ENCODE results near the gene PPP1R16B.
"Not testable (repeated sequence)": the region's sequence is repeated elsewhere in the genome, so short reads cannot be mapped to it uniquely, and the experiment has no call there.

Gene PPP1R16B

DNA sequence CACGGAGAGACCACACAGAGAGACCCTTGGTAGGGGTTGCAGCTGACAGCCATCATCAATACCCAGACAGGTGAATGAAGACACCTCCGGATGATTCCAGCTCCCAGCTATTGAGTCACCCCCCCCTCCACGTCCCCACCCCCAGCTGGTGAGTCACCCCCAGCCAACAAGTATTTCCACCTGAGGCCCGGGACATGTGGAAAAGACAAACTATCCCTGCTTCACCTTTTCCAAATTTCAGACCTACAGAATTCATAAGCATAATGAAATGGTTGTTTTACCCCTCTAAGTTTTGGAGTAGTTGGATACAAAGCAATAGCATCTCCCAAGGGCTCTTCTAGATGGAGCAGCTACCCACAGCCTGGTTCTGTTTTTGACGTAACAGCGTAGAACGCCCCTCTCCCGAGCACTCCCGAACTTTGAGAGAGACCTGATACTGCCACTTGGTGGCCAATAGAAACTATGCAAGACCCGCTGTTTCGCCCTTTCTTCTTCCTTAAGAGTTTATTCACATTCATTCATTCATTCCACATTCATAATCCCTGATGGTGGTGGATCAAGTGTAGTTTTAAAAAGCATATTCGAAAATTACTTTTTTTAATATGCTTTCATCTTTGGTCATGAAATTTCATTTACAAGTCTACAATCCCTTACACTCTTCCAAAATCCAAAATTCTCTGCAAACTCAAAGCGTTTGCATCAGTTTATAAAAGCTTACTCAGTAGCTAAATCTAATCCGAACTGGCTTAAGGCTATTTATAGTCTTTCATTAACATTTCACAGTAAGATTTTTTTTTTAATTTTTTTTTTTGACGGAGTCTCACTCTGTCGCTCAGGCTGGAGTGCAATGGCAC is 15.1 kb upstream of the PPP1R16B start:
- no peak overlapping the region for H3K27ac ChIP-seq
- CTCF ChIA-PET = interaction anchor here (0.6 to 1.8 kb wide), 16 partner anchors 8 to 141 kb away, joined by 3 to 5 read pairs (median 3); no protein-coding TSS in a partner anchor
- peak; percentile 96 for DNase-seq (ENCODE audit: low spot score)
- TF ChIP-seq, protein P1, sequence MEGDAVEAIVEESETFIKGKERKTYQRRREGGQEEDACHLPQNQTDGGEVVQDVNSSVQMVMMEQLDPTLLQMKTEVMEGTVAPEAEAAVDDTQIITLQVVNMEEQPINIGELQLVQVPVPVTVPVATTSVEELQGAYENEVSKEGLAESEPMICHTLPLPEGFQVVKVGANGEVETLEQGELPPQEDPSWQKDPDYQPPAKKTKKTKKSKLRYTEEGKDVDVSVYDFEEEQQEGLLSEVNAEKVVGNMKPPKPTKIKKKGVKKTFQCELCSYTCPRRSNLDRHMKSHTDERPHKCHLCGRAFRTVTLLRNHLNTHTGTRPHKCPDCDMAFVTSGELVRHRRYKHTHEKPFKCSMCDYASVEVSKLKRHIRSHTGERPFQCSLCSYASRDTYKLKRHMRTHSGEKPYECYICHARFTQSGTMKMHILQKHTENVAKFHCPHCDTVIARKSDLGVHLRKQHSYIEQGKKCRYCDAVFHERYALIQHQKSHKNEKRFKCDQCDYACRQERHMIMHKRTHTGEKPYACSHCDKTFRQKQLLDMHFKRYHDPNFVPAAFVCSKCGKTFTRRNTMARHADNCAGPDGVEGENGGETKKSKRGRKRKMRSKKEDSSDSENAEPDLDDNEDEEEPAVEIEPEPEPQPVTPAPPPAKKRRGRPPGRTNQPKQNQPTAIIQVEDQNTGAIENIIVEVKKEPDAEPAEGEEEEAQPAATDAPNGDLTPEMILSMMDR (conservative IDR thresholded peaks at IDR 0.05; ENCODE audit: low read depth) = no peak; the same call in none of the 2 replicates
- POLR2A ChIA-PET (ENCODE audit: low non-redundant PET) = interaction anchor here (0.6 kb wide), 2 partner anchors 28 to 171 kb away, joined by 3 to 9 read pairs; no protein-coding TSS in a partner anchor

DNA sequence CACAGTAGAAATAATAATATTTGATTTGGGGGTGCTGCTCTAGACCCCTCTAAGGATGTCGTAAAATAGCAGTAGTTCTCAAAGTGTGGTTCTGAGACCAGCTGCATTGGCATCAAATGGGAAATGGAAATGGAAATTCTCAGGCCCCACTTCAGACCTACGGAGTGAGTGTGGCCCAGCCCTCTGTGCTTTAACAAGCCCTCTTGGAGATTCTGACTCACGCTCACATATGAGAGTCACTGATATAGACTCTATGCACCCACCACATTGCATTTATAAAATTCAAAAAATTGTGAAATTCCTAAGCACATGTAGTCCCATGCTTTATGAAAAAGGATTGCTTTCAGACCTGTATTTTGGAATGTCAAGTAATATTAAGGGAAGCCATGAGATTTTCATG is 14.2 kb upstream of the PPP1R16B start:
- TF ChIP-seq, protein P1 (conservative IDR thresholded peaks at IDR 0.05; ENCODE audit: low read depth) = no peak
- CTCF ChIA-PET = interaction anchor here (0.5 to 1.8 kb wide), 4 partner anchors 68 to 939 kb away, joined by 3 to 5 read pairs (median 4); no protein-coding TSS in a partner anchor
- POLR2A ChIA-PET (ENCODE audit: low non-redundant PET) = no interaction called here
- no peak overlapping the region for H3K27ac ChIP-seq
- DNase-seq (ENCODE audit: low spot score) = no peak

DNA sequence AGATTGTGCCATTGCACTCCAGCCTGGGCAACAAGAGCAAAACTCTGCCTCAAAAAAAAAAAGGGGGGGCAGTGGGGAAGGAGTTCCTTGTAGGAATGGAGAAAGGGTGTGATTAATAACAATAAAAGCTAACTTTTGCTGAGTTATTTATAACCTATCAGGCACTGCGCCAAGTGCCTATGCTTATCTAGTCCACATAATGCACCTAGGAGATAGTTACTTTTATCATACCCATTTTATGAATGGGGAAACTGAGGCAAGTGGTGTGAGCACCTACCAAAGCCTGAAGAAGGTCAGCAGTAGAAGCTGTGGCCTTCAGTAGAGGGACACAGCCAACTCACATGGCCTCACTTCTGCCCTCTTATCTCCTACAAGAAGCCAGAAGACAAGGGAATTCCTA is 13.6 kb upstream of the PPP1R16B start:
- no peak overlapping the region for H3K27ac ChIP-seq
- ChIA-PET POLR2A (ENCODE audit: low non-redundant PET) (no interaction called here), CTCF (interaction anchor here (0.5 kb wide), 1 partner anchor 939 kb away, joined by 4 read pairs; no protein-coding TSS in a partner anchor)
- DNase-seq (ENCODE audit: low spot score) = no peak
- TF ChIP-seq, protein P1 (conservative IDR thresholded peaks at IDR 0.05; ENCODE audit: low read depth) = no peak

DNA sequence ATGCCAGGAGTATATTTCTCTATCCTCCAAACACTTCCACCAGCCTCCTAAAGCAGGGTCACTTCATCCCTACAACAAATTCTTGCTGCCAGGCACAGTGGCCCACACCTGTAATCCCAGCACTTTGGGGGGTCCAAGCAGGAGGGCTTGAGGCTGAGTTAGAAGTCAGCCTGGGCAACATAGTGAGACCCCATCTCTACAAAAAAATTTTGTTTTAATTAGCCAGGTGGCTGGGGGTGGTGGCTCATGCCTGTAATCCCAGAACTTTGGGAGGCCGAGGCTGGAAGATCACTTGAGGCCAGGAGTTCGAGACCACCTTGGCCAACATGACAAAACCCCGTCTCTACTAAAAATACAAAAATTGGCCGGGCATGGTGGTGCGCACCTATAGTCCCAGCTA is 11.4 kb upstream of the PPP1R16B start:
- DNase-seq (ENCODE audit: low spot score); H3K27ac ChIP-seq; POLR2A ChIA-PET (ENCODE audit: low non-redundant PET); CTCF ChIA-PET: not testable (repeated sequence)

DNA sequence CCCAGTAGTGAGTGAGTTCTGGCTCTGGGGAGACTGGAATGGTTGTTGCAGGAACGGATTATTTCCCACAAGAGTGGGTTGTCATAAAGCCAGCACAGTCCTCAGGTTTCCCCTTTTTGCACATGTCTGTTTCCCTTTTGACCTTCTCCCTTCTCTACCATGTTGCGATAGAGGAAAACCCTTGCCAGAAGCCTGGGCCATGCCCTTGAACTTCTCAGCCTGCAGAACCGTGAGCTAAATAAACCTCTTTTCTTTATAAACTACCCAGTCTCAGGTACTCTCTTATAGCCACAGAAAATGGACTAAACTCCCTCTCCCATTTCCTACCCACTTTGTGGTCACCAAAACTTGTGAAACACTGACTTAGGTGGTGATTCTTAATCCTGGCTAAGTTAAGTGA is 7.2 kb upstream of the PPP1R16B start:
- no peak for DNase-seq (ENCODE audit: low spot score)
- CTCF ChIA-PET = interaction anchor here (0.6 to 0.7 kb wide), 2 partner anchors 8 to 158 kb away, joined by 3 read pairs; no protein-coding TSS in a partner anchor
- TF ChIP-seq, protein P1 (conservative IDR thresholded peaks at IDR 0.05; ENCODE audit: low read depth) = no peak
- POLR2A ChIA-PET (ENCODE audit: low non-redundant PET) = no interaction called here
- no peak overlapping the region for H3K27ac ChIP-seq

DNA sequence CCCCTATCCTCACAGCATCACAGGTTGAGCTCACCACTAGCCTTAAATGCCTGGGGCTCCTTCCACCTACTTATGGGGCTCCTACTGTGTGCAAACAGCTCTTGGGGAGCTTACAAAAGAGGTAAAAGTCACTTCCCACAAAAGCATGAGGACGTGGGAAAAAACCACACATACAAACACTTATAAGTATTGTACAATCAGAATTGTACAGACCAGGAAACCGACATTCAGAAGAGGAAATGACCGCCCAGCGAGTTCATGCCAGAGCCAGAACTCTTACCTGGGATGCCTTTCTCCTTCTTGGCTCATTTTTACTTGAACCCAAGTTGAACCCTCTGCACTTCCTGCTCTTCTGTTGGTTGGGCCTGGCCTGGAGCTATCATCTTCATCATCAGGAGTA is 6.3 kb upstream of the PPP1R16B start:
- no peak for DNase-seq (ENCODE audit: low spot score)
- H3K27ac ChIP-seq = no peak overlapping the region
- TF ChIP-seq, protein P1 (conservative IDR thresholded peaks at IDR 0.05; ENCODE audit: low read depth) = no peak
- ChIA-PET CTCF (interaction anchor here (0.7 to 1.4 kb wide), 3 partner anchors 9 to 159 kb away, joined by 3 to 4 read pairs (median 3); no protein-coding TSS in a partner anchor), POLR2A (ENCODE audit: low non-redundant PET) (no interaction called here)

DNA sequence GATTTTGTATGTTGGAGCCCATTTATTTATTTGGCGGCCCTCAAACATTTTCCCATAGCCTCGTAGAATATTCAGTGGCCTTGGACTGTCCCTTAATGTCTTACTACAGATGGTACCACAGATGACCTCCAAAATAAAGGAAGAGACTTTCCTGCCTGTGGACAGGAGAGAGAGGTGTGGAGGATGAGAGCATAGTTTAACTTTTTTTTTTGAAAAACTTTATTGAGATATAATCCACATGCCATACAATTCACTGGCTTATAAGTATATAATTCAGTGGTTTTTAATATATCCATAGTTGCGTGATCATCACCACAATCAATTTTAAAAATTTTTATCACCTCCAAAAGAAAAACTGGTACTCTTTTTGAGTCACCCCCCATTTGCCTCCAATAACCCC is 4.6 kb upstream of the PPP1R16B start:
- TF ChIP-seq, protein P1 (conservative IDR thresholded peaks at IDR 0.05; ENCODE audit: low read depth) = no peak
- DNase-seq (ENCODE audit: low spot score) = no peak
- H3K27ac ChIP-seq = no peak overlapping the region
- ChIA-PET CTCF (interaction anchor here (0.6 to 0.7 kb wide), 3 partner anchors 15 to 1894 kb away, joined by 3 to 4 read pairs (median 3); no protein-coding TSS in a partner anchor), POLR2A (ENCODE audit: low non-redundant PET) (no interaction called here)

All from RWPE1 (cell line).